CD4-positive, alpha-beta T cell treated with Interleukin-21 for 1 hour (primary cell): Measurements from ENCODE around the gene BANP.
"Not testable (repeated sequence)": the region's sequence is repeated elsewhere in the genome, so short reads cannot be mapped to it uniquely, and the experiment has no call there.

Experiments used
- DNase-seq: peaks from one replicate; pipeline ENCODE4 v3.0.0-alpha.2; 2020

The BANP gene

DNA sequence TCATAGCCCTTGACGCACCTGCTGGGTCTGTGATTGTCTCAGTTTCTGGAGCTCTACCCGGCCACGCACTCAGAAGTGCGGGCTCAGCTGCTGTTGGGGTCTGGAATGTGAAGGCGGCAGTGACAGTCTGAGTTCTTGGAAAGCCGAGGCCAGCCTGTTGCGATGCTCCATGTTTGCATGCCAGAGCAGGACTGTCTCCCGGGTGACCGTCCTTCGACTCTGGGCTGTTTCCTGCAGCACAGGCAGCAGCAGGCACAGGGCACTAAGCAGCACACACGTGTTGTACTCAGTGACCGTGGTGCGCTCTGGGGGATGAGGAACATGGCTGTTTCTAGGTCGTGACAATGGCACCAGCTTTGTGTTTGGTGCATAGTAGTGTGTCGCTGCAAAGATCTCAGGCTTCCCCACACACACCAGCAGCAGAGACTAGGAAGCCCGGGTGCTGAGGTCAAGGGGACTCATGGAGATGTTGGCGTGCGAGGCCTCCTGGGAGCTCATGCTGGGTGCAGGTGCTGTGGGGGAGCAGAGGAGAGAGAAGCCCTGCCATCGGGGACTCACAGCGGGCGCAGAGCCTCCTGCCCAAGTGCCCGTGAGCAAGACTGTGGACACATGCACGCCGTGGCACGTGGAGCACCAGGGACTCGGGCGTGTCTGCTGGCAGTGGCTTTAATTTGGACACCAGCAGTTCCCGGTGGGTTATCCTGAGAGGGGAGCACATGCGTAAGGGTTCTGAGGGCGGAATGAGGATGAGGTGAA, 84.8 kb downstream of the BANP start:
- DNase-seq, result not testable (repeated sequence)

DNA sequence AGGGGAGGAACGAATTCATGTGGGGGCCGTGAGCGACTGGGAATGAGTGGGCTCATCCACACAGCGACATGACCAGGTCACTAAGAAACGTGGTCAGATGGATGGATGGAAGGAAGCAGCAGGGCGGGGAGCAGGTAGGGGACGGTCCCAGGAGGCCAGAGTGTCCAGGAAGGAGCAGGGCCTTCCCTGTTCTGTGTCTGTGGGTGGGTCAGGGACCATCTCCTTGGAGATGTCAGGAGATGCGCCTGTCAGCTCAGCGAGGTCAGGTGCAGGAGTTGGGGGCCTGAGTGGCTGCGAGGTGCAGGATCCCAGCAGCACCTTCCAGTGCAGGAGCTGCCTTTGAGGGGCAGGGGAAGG, 85.4 kb downstream of the BANP start:
- not testable (repeated sequence) for DNase-seq

DNA sequence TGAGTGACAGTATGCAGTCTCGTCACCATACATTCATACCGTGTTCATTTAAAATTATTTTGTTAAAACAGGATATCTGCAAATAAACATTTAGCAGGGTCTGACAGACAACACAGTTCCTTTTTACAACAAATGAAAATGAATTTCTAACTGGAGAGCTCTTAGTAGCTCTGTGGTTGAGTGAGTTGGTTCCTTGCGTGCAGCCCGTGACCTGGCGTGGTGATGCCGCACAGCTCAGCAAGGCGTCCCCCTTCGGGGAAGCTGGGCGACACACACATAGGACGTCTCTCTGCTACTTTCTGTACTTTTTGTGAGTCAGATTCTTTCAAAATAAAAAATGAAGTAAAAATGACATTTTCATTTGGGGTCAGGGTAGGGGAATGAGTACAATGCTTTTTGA, 86.1 kb downstream of the BANP start:
- not testable (repeated sequence) for DNase-seq

DNA sequence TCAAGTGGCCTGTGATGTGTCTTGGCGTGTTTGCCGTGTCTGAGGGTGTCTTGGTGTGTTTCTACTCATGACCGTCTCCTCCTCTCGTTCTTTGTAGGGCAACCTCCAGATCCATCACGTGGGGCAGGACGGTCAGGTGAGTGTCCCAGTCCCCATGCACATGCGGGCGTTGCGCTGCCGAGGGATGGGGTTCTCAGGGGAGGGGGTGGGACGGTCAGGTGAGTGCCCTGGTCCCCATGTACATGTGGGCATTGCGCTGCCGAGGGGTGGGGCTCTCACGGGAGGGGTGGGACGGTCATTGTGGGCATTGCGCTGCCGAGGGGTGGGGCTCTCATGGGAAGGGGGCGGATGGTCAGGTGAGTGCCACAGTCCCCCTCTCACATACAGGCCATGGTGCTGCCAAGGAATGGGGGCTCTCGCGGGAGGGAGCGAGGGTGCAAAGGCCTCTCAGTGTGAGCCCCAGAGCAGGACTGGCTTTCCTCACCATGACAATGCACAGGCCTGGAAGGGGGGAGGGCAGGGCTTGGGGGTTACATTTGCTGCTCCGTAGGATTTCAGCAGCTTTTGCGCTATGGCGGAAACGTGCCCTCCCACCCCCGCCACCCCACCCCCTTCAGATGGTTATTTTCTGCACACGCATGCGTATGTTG, 86.8 kb downstream of the BANP start:
- not testable (repeated sequence) for DNase-seq

DNA sequence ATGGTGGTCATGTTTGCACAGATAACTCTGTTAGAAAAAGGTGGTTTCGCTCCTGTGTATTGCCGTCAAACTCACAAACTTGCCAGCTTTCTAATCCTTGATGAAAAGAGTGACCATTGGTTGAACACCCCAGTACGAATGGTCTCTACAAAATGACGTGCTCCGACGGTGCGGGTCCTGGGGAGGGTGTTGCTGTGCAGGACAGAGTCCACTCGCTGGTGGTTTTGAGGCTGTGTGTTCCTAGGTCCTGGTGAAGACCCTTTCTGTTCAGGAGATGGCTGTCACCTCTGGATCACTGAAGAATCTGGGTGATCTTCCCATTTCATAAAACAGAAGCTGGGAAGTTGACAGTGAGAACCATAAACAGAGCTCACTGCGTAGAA, 87.3 kb downstream of the BANP start:
- DNase-seq, result not testable (repeated sequence)

DNA sequence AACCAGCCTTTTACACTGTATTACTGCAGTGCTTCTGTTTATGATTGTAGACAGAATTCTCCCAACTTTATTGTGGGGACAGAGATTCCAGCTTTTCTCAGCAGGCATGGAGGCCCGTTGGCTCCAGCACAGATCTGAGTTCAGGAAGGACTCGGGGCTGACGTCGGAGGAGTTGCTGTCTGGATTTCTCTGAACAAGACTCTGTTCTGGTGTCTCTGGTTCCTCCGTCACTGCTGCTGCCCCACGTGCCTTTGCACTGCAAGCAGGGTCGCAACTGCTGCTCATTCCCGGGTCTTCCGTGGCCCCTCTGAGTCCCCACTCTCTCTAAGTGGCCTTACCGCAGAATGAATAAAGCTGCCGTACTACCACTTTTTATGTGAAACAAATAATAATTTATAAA, 88.4 kb downstream of the BANP start:
- no peak for DNase-seq

DNA sequence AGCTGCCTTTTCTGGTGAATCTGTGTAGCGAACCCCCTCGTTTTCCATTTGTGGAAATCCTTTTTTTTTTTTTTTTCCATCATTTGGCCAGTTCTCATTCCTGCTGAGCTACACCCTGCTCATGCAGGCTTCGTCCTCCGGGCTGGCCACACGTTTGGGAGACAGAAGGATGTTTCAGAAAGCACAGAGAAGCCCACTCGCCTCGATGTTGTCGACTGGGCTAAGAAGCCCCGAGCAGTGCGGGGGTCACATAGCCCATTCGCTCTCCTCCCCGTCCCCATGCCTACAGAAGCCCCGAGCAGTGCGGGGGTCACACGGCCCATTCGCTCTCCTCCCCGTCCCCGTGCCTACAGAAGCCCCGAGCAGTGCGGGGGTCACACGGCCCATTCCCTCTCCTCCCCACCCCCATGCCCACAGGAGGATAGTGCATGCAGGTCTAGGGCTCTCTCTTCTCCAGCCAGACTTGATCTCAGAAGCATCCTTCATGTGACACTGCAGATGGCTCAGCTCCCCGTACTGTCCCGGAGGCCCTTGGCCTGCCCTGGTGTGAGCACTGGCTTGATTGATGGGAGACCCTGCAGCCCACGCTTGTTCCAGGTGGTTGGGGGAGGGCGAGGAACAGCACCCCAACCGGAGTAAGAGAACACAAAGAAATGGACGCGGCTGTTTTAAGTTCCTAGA, 89.1 kb downstream of the BANP start:
- not testable (repeated sequence) for DNase-seq

DNA sequence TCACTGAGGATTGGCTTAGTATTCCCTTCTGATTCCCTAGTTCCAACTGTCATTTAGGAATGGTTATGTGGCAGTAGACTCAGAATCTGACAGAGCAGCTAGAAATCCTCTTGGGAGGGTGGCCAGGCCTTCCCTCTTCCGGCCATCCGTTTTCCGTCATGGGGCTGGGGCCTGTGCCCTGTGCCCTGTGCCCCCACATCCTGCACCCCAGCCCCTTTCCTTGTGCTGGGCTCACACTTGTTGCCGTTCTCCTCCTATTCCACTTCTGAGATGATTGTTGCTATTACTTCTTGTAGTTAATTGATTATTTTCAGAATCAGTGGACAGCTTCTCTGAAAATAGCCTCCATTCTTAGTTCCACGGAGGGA, 89.6 kb downstream of the BANP start:
- DNase-seq, result not testable (repeated sequence)

DNA sequence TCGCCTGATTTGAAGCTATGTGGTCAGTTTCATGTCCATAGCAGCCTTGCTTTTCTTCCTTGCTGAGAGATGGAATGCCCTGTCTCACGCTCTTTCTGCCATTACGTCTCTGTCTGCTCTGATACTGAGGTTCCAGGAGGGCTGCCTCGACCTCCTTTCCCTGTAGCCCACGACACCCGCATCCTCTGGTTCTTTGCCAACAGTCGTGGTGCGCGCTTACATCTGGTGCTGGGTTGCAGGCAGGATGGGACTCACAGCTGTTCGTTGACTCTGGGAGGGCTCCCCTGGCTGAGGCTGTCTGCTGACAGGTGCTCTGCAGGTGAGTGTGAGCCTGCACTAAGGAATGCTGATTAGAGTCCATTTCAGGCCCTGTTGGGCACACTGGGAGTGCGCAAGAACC, 90.3 kb downstream of the BANP start:
- not testable (repeated sequence) for DNase-seq

DNA sequence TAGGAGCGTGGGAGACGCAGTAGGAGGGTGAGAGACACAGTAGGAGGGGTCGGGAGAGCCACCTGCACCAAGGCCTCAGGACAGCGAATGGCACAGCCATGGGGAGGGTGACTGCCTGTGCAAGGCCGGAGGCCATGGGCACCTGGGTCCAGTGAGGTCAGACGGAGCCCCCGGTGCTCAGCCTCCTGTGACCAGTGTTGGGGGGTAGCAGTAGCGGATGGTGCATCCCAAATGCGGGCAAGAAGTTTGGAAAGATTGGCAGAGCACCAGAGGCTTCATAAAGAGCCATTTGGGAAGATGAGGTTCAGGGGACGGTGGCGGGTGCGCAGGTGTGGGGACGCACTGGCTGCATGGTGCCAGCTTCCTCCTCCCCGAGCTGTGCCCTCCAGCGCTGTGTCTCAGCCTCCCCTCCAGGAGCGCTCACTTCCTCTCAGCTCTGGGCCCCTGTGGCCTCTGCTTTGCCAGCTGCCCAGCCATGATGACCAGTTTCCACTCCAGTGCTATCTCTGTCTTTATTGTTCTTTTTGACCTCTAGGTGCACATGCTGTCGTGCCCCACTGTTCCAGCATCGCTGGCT, 90.8 kb downstream of the BANP start:
- DNase-seq, result not testable (repeated sequence)

DNA sequence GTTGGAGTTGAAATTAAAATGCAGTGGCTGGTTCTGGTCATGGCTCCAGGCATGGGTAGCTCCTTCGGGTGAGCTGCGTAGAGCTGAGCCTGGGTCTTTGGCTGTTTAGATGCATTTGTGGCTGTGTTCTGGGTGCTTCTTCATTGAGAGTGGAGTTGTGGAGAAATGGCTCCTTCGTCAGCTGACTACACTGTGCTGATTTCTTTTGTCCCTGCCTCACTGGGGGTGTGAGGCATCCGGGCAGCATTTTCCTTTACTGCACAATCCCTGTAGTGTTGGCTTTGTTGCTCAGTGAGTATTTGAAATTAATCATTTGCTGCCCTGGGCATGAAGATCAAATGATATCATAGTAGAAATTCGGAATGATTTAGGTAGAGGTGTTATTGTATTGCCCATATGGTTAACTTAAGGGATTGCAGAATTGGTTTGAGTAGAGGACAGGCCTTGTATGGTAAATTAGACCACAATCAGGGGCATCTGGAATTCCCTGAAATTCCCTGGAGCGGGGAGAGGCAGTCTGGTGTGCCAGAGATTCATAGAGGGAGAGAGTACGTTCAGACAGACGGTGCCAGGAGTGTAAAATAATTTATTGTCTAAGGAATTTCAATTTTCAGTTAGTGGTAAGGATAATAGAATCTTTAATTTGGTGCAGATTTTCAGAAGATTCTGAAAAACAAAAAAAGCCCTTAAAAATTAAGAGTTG, 92.1 kb downstream of the BANP start:
- not testable (repeated sequence) for DNase-seq

DNA sequence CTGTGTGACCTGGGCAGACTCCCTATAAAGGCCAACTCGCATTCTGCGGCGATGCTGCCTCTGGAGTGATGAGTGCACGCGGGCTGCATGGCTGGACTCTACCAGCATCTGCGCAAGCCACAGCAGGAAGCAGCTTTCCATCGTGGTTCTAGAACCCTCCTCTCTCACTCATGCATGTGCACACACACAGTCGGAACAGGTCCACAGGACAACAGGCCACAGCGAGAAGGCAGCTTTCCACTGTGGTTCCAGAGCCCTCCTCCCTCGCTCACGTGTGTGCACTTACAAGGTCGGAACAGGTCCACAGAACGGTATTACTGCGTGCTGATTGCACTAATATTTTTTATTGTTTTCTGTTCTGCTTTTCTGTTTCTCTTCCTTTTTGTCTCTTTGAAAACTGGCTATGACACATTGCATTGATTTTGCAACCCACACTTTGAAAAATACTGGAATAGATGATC, 92.9 kb downstream of the BANP start:
- peak; percentile 19 for DNase-seq

DNA sequence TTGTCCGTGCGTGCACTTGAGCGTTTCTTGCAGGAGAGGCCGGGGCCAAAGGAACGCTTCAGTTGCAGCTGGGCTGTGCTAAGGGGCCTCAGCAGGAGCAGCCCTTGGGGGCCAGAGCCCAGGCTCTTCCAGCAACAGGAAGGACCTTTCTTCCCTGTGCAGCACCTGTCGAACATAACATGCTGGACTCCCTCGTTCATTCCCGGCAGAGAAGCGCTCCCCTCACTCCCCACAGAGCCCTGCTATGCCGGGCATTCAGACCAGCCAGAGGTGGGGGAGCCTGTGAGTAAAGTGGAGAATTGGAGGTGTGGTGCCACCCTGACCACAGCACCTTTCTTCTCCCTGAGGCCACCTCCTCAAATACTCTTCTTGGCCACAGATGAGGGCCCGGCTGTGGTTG, 94.1 kb downstream of the BANP start:
- DNase-seq, result not testable (repeated sequence)

DNA sequence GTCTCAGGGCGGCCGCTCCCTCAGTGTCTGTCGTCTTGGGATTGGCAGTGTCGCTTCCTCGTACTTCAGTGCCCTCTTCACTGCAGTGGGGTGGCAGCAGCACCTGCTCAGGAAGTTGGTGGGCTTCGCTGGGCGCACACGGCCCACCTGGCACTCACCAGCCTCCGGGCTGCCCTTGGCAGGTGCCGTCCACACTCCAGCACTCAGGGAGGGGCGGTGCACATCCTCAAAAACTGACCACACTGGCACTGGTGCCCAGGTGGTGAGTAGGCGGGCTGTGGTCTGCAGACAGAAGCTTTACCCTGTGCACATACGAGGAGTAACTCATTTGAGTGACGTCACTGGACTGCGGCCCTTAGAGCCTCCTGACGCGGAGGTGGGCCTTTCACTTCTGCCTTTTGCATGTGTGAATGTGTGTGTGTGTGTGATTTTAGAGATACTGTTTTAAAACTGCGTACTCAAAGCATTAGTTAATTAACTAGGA, 94.6 kb downstream of the BANP start:
- peak; percentile 26 for DNase-seq

DNA sequence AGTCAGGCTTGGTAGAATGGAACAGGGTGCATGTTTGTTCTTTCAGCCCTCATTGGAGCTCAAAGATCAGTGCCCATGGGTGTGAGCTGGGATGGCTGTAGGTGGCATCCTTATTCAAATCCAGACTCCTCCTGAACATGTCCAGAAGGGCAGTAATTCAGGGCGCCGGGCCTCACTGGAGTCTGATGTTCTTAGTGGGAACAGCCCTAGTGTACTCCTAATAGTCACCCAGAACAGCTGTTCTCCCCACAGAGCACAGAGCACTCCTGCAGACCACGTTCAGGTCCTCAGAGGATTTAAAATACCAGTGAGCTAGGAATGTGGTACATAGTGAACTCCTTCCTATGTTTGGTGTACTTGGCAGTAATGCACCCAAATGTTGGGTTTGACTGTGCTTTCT, 96.2 kb downstream of the BANP start:
- no peak for DNase-seq

DNA sequence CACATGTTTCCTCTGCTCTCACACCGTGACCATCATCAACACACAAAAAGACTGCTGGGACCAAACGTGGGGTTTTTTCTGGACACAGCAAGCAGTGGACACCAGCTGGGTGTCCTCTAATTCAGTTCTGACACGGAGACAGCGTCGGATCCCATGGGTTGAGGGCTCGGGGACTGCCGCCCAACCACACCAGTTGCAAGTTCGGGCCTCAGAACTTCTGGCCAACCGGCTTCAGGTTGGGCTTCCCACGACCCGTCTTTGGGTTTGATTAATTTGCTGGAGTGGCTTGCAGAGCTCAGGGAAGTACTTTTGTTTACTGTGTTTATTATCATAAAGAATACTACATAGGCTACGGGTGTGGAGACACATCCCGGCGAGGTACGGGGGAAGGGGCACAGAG, 97.8 kb downstream of the BANP start:
- no peak for DNase-seq

DNA sequence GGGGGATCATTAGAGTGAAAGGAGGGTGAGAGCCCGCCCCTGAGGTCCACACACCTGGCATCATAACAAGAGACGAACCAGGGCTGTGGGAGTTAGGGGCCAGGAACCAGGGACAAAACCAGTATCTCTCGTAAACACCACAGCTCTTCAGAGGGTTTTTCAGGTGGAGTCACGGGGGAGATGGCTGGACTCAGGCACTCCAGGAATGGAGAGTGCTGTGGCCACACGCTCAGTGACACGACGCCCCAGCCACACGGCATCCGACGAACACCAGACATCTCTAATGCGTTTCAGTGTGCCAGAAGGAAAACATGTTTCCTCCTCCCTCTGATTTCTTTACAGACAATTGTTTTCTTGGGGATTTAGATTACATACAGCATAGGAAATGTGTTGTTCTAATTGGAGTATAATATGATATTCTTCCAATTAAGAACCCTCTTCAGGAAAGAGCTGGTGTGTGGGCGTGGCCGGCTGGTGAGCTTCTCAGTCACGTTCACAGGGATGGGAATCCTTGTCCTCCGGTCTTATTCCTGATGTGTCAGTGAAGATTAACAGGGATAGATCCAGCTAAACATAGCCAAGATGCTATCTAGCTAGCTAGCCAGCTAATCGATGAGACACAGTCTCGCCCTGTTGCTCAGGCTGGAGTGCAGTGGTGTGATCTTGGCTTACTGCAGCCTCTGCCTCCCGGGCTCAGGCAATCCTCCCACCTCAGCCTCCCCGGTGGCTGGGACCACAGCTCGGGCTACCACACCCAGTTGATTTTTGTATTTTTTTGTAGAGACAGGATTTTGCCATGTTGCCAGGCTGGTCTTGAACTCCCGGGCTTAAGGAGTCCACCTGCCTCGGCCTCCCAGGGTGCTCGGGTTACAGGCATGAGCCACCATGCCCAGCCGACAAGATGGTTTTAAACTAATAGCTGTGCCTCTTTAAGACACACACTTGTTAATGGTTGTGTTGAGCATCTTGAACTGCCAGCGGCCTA, 98.6 kb downstream of the BANP start:
- DNase-seq, result no peak

DNA sequence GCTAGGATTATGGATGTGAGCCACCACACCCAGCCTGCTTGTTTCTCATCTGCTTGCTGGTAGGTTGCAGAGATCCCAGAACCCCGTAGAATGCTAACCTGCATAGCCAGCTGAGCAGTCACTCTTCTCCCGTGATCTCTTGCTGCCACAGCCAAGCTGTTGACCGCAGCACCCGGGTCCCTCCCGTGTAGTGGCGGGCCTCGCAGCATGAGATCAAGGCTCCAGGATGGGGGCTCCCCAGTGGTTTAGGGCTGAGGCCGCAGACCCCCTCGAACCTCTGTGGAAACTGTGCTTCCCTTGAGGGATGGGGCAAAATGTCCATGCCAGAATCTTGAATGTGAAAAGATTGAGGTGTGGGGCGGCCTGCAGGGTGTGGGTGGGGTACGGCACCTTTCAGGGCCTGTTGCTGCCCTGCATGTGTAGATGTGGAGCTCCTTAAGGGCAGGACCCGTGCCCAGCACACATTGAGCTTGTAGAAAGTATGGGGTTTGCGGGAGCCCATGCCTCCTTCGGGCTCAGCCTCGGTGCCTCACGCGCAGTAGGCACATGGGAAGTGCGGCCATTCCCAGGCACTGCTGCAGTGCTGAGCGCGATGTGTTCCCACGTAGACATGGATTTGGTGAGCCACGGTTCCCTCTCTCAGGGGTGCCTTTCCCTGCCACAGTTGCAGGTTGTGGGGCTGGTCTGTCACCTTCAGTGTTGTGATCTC, 99.9 kb downstream of the BANP start:
- no peak for DNase-seq

DNA sequence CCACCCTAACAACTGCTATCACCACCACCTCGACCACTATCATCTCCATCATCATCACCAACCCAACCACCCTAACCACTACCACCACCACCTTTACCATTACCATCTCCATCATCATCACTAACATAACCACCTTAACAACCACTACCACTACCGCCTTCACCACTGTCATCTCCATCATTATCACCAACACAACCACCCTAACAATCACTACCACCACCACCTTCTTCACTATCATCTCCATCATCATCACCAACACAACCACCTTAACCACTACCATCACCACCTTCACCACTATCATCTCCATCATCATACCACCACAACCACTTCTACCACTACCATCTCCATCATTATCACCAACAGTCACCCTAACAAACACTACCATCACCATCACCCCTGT, 101.4 kb downstream of the BANP start:
- no peak for DNase-seq

DNA sequence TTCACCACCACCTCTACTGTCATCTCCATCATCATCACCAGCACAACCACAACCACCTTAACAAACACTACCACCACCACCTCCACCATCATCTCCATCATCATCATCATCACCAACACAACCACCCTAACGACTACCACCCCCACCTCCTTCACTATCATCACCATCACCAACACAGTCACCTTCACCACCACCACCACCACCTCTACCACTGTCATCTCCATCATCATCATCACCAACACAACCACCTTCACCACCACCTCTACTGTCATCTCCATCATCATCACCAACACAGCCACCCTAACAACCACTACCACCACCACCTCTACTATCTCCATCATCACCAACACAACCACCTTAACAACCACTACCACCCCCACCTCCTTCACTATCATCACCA, 102.2 kb downstream of the BANP start:
- not testable (repeated sequence) for DNase-seq

DNA sequence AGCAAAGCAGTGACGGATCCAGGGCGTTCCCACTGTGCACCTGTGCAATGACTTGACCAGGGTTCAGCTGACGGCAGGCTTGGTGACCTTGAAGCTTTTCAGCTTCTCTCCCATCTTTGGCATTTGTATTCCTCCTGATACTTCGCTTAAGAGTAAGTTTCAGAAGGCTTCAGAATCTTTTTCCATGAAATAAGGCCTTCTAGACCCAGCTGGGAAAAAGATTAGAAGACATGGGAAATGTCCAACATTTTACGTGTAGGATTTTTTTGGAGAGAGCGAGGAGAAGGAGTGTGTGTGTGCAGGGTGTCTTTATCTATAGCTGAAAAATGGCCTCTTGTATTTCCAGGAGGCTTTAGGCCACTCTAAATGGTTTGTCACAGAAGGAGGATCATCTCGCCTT, 104.1 kb downstream of the BANP start:
- no peak for DNase-seq
